CD14-positive monocyte (primary cell): ENCODE measurements around the gene FGD6. TPM values are rescaled to one million over a fixed set of nuclear protein-coding genes. Genes with fewer than 3 reads are reported as not detected.

Experiments
- DNase-seq, 3 donors: peaks; one replicate each; pipeline ENCODE4 v3.0.0-alpha.2; 2011 to 2022
- H2AFZ ChIP-seq: 2 replicates; pipeline ENCODE4 v1.6.0; 2012; ENCODE audit warnings: mild to moderate bottlenecking, low read depth, low read length, inconsistent platforms; ENCODE audit not compliant: insufficient read depth, poor library complexity, severe bottlenecking
- H3K27ac ChIP-seq, 2 donors: 1 replicate in 1 of 2; 2 replicates in 1 of 2; pipeline ENCODE4 v1.5.1; 2012 to 2013; ENCODE audit warnings: low read length in 2 of 2, control low read depth in 1 of 2, inconsistent platforms in 1 of 2, low read depth in 1 of 2, mild to moderate bottlenecking in 1 of 2
- H3K27me3 ChIP-seq, 2 donors: one replicate each; pipeline versions ENCODE4 v1.6.0 to v1.6.1; 2011 to 2013; ENCODE audit warnings: low read length in 2 of 2; ENCODE audit not compliant: control insufficient read depth in 2 of 2, insufficient read depth in 2 of 2
- H3K36me3 ChIP-seq, 2 donors: replicated peaks in 1 of 2; 1 replicate in 1 of 2; 2 replicates in 1 of 2; pipeline versions ENCODE4 v1.5.1 to v1.6.1; 2012 to 2013; ENCODE audit warnings: low read length in 2 of 2, control low read depth in 1 of 2, inconsistent platforms in 1 of 2, mild to moderate bottlenecking in 1 of 2; ENCODE audit not compliant: insufficient read depth in 2 of 2, control insufficient read depth in 1 of 2
- H3K4me1 ChIP-seq, 2 donors: 1 replicate in 1 of 2; 2 replicates in 1 of 2; pipeline versions ENCODE4 v1.5.1 to v1.6.1; 2012 to 2013; ENCODE audit warnings: low read length in 2 of 2, control low read depth in 1 of 2, inconsistent platforms in 1 of 2, mild to moderate bottlenecking in 1 of 2, moderate library complexity in 1 of 2; ENCODE audit not compliant: insufficient read depth in 2 of 2, control insufficient read depth in 1 of 2
- H3K4me2 ChIP-seq: replicated peaks from 2 replicates; pipeline ENCODE3; 2012; ENCODE audit warnings: low read length, moderate library complexity, mild to moderate bottlenecking; ENCODE audit not compliant: poor library complexity, severe bottlenecking; ENCODE audit errors: extremely low read depth
- H3K4me3 ChIP-seq, 3 experiments: fragments of 200-600 bp in 1 of 3; sonication (generic) in 1 of 3; replicated peaks in 1 of 3; 1 replicate in 2 of 3; 2 replicates in 1 of 3; pipeline ENCODE4 v1.5.1; 2011 to 2013; ENCODE audit warnings: low read length in 3 of 3, mild to moderate bottlenecking in 3 of 3, control low read depth in 2 of 3, low read depth in 2 of 3, inconsistent platforms in 1 of 3, moderate library complexity in 1 of 3
- H3K79me2 ChIP-seq: 2 replicates; pipeline ENCODE4 v1.6.0; 2012; ENCODE audit warnings: mild to moderate bottlenecking, control low read depth, inconsistent platforms, low read length, moderate library complexity; ENCODE audit not compliant: insufficient read depth
- H3K9ac ChIP-seq: 2 replicates; pipeline ENCODE4 v1.6.0; 2017; ENCODE audit warnings: low read length, mild to moderate bottlenecking; ENCODE audit not compliant: insufficient read depth, poor library complexity, severe bottlenecking
- H3K9me3 ChIP-seq, 2 donors: replicated peaks in 1 of 2; 1 replicate in 1 of 2; 2 replicates in 1 of 2; pipeline versions ENCODE4 v1.5.1 to v1.6.1; 2012 to 2013; ENCODE audit warnings: low read length in 2 of 2, control low read depth in 1 of 2; ENCODE audit not compliant: control insufficient read depth in 1 of 2, insufficient read depth in 1 of 2
- H4K20me1 ChIP-seq: 2 replicates; pipeline ENCODE4 v1.6.0; 2012; ENCODE audit warnings: mild to moderate bottlenecking, low read length, control low read depth, moderate library complexity; ENCODE audit not compliant: insufficient read depth
- H3K27ac Mint-ChIP-seq, 7 donors: one replicate each; pipeline ENCODE4 v1.8.0; 2020; ENCODE audit warnings: mild to moderate bottlenecking in 7 of 7, mixed read lengths in 7 of 7, moderate library complexity in 6 of 7, inconsistent platforms in 2 of 7
- H3K27me3 Mint-ChIP-seq, 3 donors: one replicate each; pipeline ENCODE4 v1.8.0; 2021 to 2022; ENCODE audit warnings: low read depth in 3 of 3, mild to moderate bottlenecking in 3 of 3, mixed read lengths in 3 of 3, moderate library complexity in 3 of 3, inconsistent platforms in 1 of 3
- H3K36me3 Mint-ChIP-seq, 2 donors: one replicate each; pipeline ENCODE4 v1.8.0; 2020; ENCODE audit warnings: mixed read lengths in 2 of 2, inconsistent platforms in 1 of 2, mild to moderate bottlenecking in 1 of 2
- H3K4me1 Mint-ChIP-seq: one replicate; pipeline ENCODE4 v1.8.0; 2020; ENCODE audit warnings: mild to moderate bottlenecking, mixed read lengths
- H3K4me3 Mint-ChIP-seq, 2 donors: one replicate each; pipeline ENCODE4 v1.8.0; 2020; ENCODE audit warnings: mild to moderate bottlenecking in 2 of 2, mixed read lengths in 2 of 2, moderate library complexity in 1 of 2
- H3K9me3 Mint-ChIP-seq, 7 donors: one replicate each; pipeline ENCODE4 v1.8.0; 2020 to 2022; ENCODE audit warnings: mixed read lengths in 7 of 7, mild to moderate bottlenecking in 6 of 7, moderate library complexity in 6 of 7, inconsistent platforms in 2 of 7
- WGBS: methylation state at CpG from one replicate; pipeline ENCODE4 v1.1.5; 2013; ENCODE audit warnings: missing lambda C conversion rate; ENCODE audit not compliant: insufficient coverage; 5-methylcytosine and 5-hydroxymethylcytosine counted together
- intact Hi-C, 2 donors: fragments of 100-400 bp; cut with micrococcal nuclease; formaldehyde crosslinking; loops; one replicate each; pipeline versions ENCODE4 v1.15.0 to v1.15.1; 2023
- polyA plus RNA-seq, 3 donors: library from polyadenylated mRNA; depleted of rRNA in 1 of 3; unstranded in 2 of 3; stranded (reverse) in 1 of 3; fragments of 300-500 nt in 2 of 3; fragments of >200 nt in 1 of 3; fragmentation: Illumina TruSeq in 2 of 3; gene quantifications; 1 replicate in 2 of 3; 2 replicates in 1 of 3; pipeline ENCODE4 v1.2.3, GENCODE V29; 2012 to 2021
- TF ChIP-seq, protein P1 (sequence below): fragments of 200-600 bp; IDR thresholded peaks from one replicate; pipeline ENCODE4 v1.8.0; 2022; ENCODE audit warnings: antibody characterized with exemption, mild to moderate bottlenecking

FGD6 gene
- polyA plus RNA-seq, 3 donors, result 4.0 to 8.1 (median 5.3) TPM

DNA sequence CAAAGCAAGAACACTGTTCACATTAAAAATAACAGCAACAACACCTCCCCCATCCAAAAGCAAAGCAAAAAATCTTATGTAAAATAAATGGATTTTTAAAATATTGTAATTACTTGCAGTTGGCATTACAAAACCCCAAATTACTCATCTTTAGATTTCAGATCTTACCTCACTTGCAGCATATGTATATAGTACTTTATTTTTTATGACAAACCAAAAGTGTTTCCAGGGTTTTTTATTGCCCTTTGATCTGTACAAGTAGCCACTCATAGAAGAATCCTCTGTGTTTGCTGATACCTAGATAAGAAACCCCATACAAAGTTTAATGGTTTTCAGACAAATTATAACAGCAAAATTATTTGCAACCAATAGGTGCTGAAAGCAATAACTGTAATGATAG is 131.7 kb downstream of the FGD6 start:
- Histone ChIP-seq H4K20me1 (no peaks in the 10 kb centered on the region), H3K27me3 (no peaks in the 10 kb centered on the region), H3K4me1 (peaks cover 11 to 21% of the 10 kb centered on the region in 2 donors), H3K36me3 (peaks cover 37 to 50% of the 10 kb centered on the region in 2 donors), H3K27ac (no peak overlapping the region), H3K79me2 (no peaks in the 10 kb centered on the region), H3K9ac (no peak overlapping the region), H3K4me3 (no peak overlapping the region), H3K4me2 (no peak overlapping the region), H3K9me3 (no peaks in the 10 kb centered on the region), H2AFZ (no peak overlapping the region)
- no peaks in the 10 kb centered on the region for H3K9me3 Mint-ChIP-seq
- H3K4me3 Mint-ChIP-seq, result no peak overlapping the region
- TF ChIP-seq, protein P1, sequence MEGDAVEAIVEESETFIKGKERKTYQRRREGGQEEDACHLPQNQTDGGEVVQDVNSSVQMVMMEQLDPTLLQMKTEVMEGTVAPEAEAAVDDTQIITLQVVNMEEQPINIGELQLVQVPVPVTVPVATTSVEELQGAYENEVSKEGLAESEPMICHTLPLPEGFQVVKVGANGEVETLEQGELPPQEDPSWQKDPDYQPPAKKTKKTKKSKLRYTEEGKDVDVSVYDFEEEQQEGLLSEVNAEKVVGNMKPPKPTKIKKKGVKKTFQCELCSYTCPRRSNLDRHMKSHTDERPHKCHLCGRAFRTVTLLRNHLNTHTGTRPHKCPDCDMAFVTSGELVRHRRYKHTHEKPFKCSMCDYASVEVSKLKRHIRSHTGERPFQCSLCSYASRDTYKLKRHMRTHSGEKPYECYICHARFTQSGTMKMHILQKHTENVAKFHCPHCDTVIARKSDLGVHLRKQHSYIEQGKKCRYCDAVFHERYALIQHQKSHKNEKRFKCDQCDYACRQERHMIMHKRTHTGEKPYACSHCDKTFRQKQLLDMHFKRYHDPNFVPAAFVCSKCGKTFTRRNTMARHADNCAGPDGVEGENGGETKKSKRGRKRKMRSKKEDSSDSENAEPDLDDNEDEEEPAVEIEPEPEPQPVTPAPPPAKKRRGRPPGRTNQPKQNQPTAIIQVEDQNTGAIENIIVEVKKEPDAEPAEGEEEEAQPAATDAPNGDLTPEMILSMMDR, result no peak
- peaks cover 30% of the 10 kb centered on the region for H3K4me1 Mint-ChIP-seq
- no peak overlapping the region for H3K27ac Mint-ChIP-seq
- no peak for DNase-seq
- intact Hi-C loops, result no loop called here
- H3K36me3 Mint-ChIP-seq, result peaks cover 48 to 75% of the 10 kb centered on the region in 2 donors
- H3K27me3 Mint-ChIP-seq, result no peaks in the 10 kb centered on the region

- no peak overlapping the region for H3K4me2 ChIP-seq
- Mint-ChIP-seq H3K9me3 (no peaks in the 10 kb centered on the region), H3K27ac (peak overlapping the region in 1 of 7 donors; percentile 14), H3K36me3 (peaks cover 38 to 66% of the 10 kb centered on the region in 2 donors), H3K4me3 (no peak overlapping the region), H3K27me3 (no peaks in the 10 kb centered on the region), H3K4me1 (peaks cover 27% of the 10 kb centered on the region)
- peaks cover 8 to 19% of the 10 kb centered on the region in 2 donors for H3K4me1 ChIP-seq
- no peaks in the 10 kb centered on the region for H3K79me2 ChIP-seq
- intact Hi-C loops, result no loop called here
- H3K4me3 ChIP-seq, result no peak overlapping the region
- H3K9me3 ChIP-seq, result no peaks in the 10 kb centered on the region
- no peak for DNase-seq
- no peak overlapping the region for H3K9ac ChIP-seq
- H3K36me3 ChIP-seq, result peaks cover 28 to 34% of the 10 kb centered on the region in 2 donors
- TF ChIP-seq, protein P1, result no peak
- no peak overlapping the region for H3K27ac ChIP-seq
- no peaks in the 10 kb centered on the region for H4K20me1 ChIP-seq
- no CpG with 5 or more reads among the region's 4 CpGs for WGBS
- no peak overlapping the region for H2AFZ ChIP-seq
- no peaks in the 10 kb centered on the region for H3K27me3 ChIP-seq
Observed at GRCh38 chr12:95083938-95084337, 133.3 kb downstream of the FGD6 start.
